K562 (cell line): ENCODE results near the gene SMIM29. TPM values are rescaled to one million over a fixed set of nuclear protein-coding genes. Genes with fewer than 3 reads are reported as not detected.
A peak's percentile ranks its signal among the peaks of the same experiment; 100 is the strongest.

ENCODE experiments used
- ATAC-seq: fragments of 200-7000 bp; cut with Tn5 transposase; 3 replicates; pipeline ENCODE4 v1.9.1; 2020; ENCODE audit warnings: moderate library complexity
- BruUV-seq: library from RNA; stranded (reverse); fragments of 400-500 nt; replicated peaks from 2 replicates; lab custom pipeline; 2021; lab: Mats Ljungman, UMichigan
- CTCF ChIA-PET: fragments of 300-600 bp; formaldehyde crosslinking; extraction: SDS; loops from one replicate; lab custom pipeline; 2021; ENCODE audit warnings: low intra/inter-chr PET ratio; lab: Yijun Ruan, JAX
- POLR2A ChIA-PET: fragments of 300-600, 350-650 bp; sonication (Branson Sonifier 250); formaldehyde crosslinking; extraction: SDS; loops from one replicate; lab custom pipeline; 2021; ENCODE audit warnings: antibody characterized with exemption, inconsistent platforms; lab: Yijun Ruan, JAX
- DNase-seq, 4 experiments: peaks; one replicate each; pipeline versions ENCODE4 v3.0.0 to v3.0.0-alpha.2; 2011 to 2018; ENCODE audit warnings: low spot score in 3 of 4, mixed read lengths in 3 of 4; ENCODE audit errors: extremely low read depth in 1 of 4
- FAIRE-seq: peaks from 2 replicates; lab custom pipeline; 2011; peaks lifted over from hg19 to GRCh38; lab: Jason Lieb, UNC
- H2AFZ ChIP-seq: 2 replicates; pipeline ENCODE4 v1.6.0; 2011; ENCODE audit warnings: low read depth, low read length, control low read depth, inconsistent platforms
- H3K27ac ChIP-seq: fragments of 200-600 bp; 3 replicates; pipeline ENCODE4 v1.8.0; 2011; ENCODE audit warnings: low read depth, mild to moderate bottlenecking, control low read depth, inconsistent platforms, low read length, moderate library complexity, mixed read lengths; ENCODE audit errors: extremely low read depth
- H3K27me3 ChIP-seq, 2 experiments: fragments of 300-600 bp in 1 of 2; 2 replicates in 1 of 2; 3 replicates in 1 of 2; pipeline versions ENCODE4 v1.6.0 to v1.8.0; 2011; ENCODE audit warnings: inconsistent platforms in 2 of 2, low read length in 2 of 2, mild to moderate bottlenecking in 1 of 2, mixed read lengths in 1 of 2, moderate library complexity in 1 of 2; ENCODE audit not compliant: control insufficient read depth in 2 of 2, insufficient read depth in 2 of 2
- H3K36me3 ChIP-seq: fragments of 300-600 bp; 3 replicates; pipeline ENCODE4 v1.8.0; 2011; ENCODE audit warnings: mild to moderate bottlenecking, low read length, inconsistent platforms; ENCODE audit not compliant: control insufficient read depth, insufficient read depth
- H3K4me1 ChIP-seq, 2 experiments: fragments of 200-600 bp in 1 of 2; replicated peaks in 1 of 2; 2 replicates in 1 of 2; 3 replicates in 1 of 2; pipeline versions ENCODE4 v1.5.1 to v1.8.0; 2011; ENCODE audit warnings: inconsistent platforms in 2 of 2, low read length in 2 of 2, mild to moderate bottlenecking in 1 of 2, mixed read lengths in 1 of 2, moderate library complexity in 1 of 2; ENCODE audit not compliant: control insufficient read depth in 2 of 2, insufficient read depth in 2 of 2
- H3K4me2 ChIP-seq: 2 replicates; pipeline ENCODE4 v1.6.1; 2011; ENCODE audit warnings: low read length, control low read depth, inconsistent platforms, mixed read lengths; ENCODE audit not compliant: insufficient read depth
- H3K4me3 ChIP-seq: fragments of 200-600 bp; sonication (generic), shearing (Covaris generic); 2 replicates; pipeline ENCODE4 v1.5.1; 2016; ENCODE audit warnings: control low read depth, inconsistent platforms
- H3K79me2 ChIP-seq: fragments of 200-600 bp; 3 replicates; pipeline ENCODE4 v1.8.0; 2011; ENCODE audit warnings: low read length, inconsistent platforms; ENCODE audit not compliant: control insufficient read depth, insufficient read depth
- H3K9ac ChIP-seq, 2 experiments: 2 replicates each; pipeline versions ENCODE4 v1.6.0 to v1.6.1; 2011; ENCODE audit warnings: low read depth in 2 of 2, low read length in 2 of 2, control low read depth in 1 of 2, inconsistent platforms in 1 of 2, mild to moderate bottlenecking in 1 of 2, mixed read lengths in 1 of 2; ENCODE audit not compliant: insufficient read depth in 1 of 2
- H3K9me1 ChIP-seq: one replicate; pipeline ENCODE4 v1.6.0; 2011; ENCODE audit warnings: inconsistent platforms, mild to moderate bottlenecking, low read length, moderate library complexity; ENCODE audit not compliant: control insufficient read depth, insufficient read depth
- H3K9me3 ChIP-seq: replicated peaks from 2 replicates; pipeline ENCODE4 v1.5.1; 2011; ENCODE audit warnings: low read depth, low read length, inconsistent platforms; ENCODE audit not compliant: control insufficient read depth, insufficient read depth
- H4K20me1 ChIP-seq: replicated peaks from 2 replicates; pipeline ENCODE4 v1.6.1; 2011; ENCODE audit warnings: low read length, inconsistent platforms, mixed read lengths; ENCODE audit not compliant: control insufficient read depth, insufficient read depth
- ATF6 ChIP-seq: sonication (generic); formaldehyde crosslinking; IDR thresholded peaks from 2 replicates; pipeline ENCODE4 v1.4.0; 2020; ENCODE audit warnings: mild to moderate bottlenecking, missing genetic modification reagents
- CBFB ChIP-seq: sonication (generic); formaldehyde crosslinking; IDR thresholded peaks from 2 replicates; pipeline ENCODE4 v1.4.0; 2020; ENCODE audit warnings: mild to moderate bottlenecking, missing genetic modification reagents
- DMBX1 ChIP-seq: fragments of 250-450 bp; sonication (Bioruptor Pico); IDR thresholded peaks from 2 replicates; pipeline ENCODE4 v1.8.0; 2022; ENCODE audit warnings: inconsistent platforms, mild to moderate bottlenecking, moderate library complexity, borderline replicate concordance
- GATAD2A ChIP-seq: fragments of 450-650 bp; IDR thresholded peaks from 2 replicates; pipeline ENCODE4 v1.6.1; 2017
- GTF2F1 ChIP-seq: IDR thresholded peaks from 2 replicates; pipeline ENCODE4 v1.6.1; 2011; ENCODE audit warnings: low read depth, low read length, improper control_type of control experiment
- KDM1A ChIP-seq, 2 experiments: fragments of 450-650 bp; IDR thresholded peaks; 2 replicates each; pipeline ENCODE4 v1.6.1; 2016; ENCODE audit warnings: mild to moderate bottlenecking in 2 of 2
- KDM5B ChIP-seq: fragments of 200-600 bp; sonication (generic); IDR thresholded peaks from 2 replicates; pipeline ENCODE4 v1.6.1; 2012; ENCODE audit warnings: low read depth, mild to moderate bottlenecking, moderate library complexity, low read length, control low read depth, inconsistent platforms; ENCODE audit not compliant: insufficient replicate concordance
- NFE2L1 ChIP-seq: fragments of 450-650 bp; IDR thresholded peaks from 2 replicates; pipeline ENCODE4 v1.6.1; 2016; ENCODE audit warnings: missing genetic modification characterization, low read depth, mild to moderate bottlenecking, missing compliant biosample characterization, moderate library complexity, borderline replicate concordance
- NFYB ChIP-seq: IDR thresholded peaks from 2 replicates; pipeline ENCODE4 v1.6.1; 2011; ENCODE audit warnings: mild to moderate bottlenecking, moderate library complexity; ENCODE audit not compliant: insufficient read length; ENCODE audit errors: extremely low read depth
- WHSC1 ChIP-seq: IDR thresholded peaks from one replicate; pipeline ENCODE4 v1.6.1; 2012; ENCODE audit warnings: low read length, control low read depth, inconsistent platforms
- ZNF445 ChIP-seq: fragments of 250-450 bp; sonication (Bioruptor Pico); IDR thresholded peaks from 2 replicates; pipeline ENCODE4 v1.4.0; 2020; ENCODE audit warnings: low read depth, mild to moderate bottlenecking, moderate library complexity
- ZNF668 ChIP-seq: fragments of 250-450 bp; sonication (Bioruptor Pico); IDR thresholded peaks from 2 replicates; pipeline ENCODE4 v1.8.0; 2022; ENCODE audit warnings: mild to moderate bottlenecking, inconsistent platforms
- WGBS: fragments of 100-300 bp; shearing (Covaris generic); methylation state at CpG from one replicate; pipeline ENCODE4 v1.1.6; 2016; ENCODE audit warnings: low coverage, mixed read lengths; ENCODE audit not compliant: insufficient coverage; ENCODE audit errors: missing lambda C conversion rate; 5-methylcytosine and 5-hydroxymethylcytosine counted together
- in situ Hi-C: fragments of 300-500 bp; cut with MboI; formaldehyde crosslinking; loops from 4 replicates; pipeline ENCODE4 v1.15.0; 2018; ENCODE audit warnings: inconsistent platforms, mixed read lengths
- intact Hi-C: fragments of 100-400 bp; cut with micrococcal nuclease; formaldehyde crosslinking; loops from 2 replicates; pipeline ENCODE4 v1.14.2; 2022
- polyA plus RNA-seq, 8 experiments: library from polyadenylated mRNA; depleted of rRNA in 4 of 8; stranded (reverse) in 5 of 8; unstranded in 3 of 8; fragments of >200 nt; fragmentation: Nextera tagmentation in 2 of 8; fragmentation: Illumina TruSeq in 1 of 8; extraction: Ambion mirVana in 2 of 8; extraction: Trizol in 1 of 8; gene quantifications; 2 replicates each; pipeline versions ENCODE4 v1.2.1 to v1.2.3, GENCODE V29; 2011 to 2014; ENCODE audit warnings: inconsistent platforms in 1 of 8, missing spikeins in 1 of 8
- total RNA-seq, 7 experiments: library from RNA; depleted of rRNA in 6 of 7; stranded (reverse); fragments of >200 nt in 6 of 7; fragmentation: Illumina TruSeq in 2 of 7; extraction: Trizol in 2 of 7; gene quantifications; 2 replicates each; pipeline versions ENCODE4 v1.2.1 to v1.2.3, GENCODE V29; 2011 to 2021; ENCODE audit warnings: low replicate concordance in 1 of 7
- TF ChIP-seq, protein P1 (sequence below): fragments of 250-450 bp; sonication (Bioruptor Pico); IDR thresholded peaks from 2 replicates; pipeline ENCODE4 v1.5.0; 2021
- TF ChIP-seq, protein P2 (sequence below): fragments of 450-650 bp; IDR thresholded peaks from 2 replicates; pipeline ENCODE4 v1.6.1; 2016

SMIM29 gene
- total and polyA plus RNA-seq, 9 of the 15 experiments (the other 6 are each of a cell fraction or from before 2014, with no cell fraction given), result 6.5 to 36.7 (median 20.9) TPM

DNA sequence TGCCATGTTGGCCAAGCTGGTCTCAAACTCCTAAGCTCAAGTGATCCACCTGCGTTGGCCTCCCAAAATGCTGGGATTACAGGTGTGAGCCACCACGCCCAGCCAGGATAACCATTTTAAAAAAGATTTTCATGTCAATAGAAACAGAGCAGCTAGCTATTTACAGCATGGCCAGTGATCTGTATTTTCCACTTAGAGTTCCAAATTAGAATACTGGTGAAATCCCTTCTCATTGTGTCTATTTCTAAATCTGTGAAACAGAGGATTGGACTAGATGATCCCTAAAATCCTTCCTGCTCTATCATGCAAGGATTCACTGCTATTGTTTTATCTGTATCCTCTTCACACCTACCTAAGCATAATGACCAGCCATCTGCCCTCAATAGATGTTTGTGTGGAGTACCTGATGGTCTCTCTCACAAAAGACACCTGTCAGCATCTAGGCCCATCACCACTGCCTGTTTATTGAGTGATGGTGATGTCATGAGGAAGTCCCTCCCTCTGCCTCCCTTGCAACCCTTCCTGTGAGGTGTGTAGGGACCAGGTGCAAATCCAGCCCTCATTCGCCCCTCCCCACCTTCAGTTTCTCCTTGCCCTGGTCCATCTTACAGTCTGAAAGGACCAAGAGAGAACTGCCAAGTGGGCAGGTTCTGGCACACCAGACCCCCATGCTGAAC lies 26.5 kb upstream of the SMIM29 start (continued):
- TF ChIP-seq NFE2L1 (tag) (no peak), WHSC1 (peak; percentile 18), KDM1A (IDR thresholded peaks at IDR 0.05) (0 out of 4 replicates have a peak, but pooled peaks of 1 of the 2 experiments have one; percentile 18), CBFB (CRISPR knock-in tag) (no peak), GATAD2A (no peak)
- TF ChIP-seq, protein P1, sequence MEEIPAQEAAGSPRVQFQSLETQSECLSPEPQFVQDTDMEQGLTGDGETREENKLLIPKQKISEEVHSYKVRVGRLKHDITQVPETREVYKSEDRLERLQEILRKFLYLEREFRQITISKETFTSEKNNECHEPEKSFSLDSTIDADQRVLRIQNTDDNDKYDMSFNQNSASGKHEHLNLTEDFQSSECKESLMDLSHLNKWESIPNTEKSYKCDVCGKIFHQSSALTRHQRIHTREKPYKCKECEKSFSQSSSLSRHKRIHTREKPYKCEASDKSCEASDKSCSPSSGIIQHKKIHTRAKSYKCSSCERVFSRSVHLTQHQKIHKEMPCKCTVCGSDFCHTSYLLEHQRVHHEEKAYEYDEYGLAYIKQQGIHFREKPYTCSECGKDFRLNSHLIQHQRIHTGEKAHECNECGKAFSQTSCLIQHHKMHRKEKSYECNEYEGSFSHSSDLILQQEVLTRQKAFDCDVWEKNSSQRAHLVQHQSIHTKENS (CRISPR knock-in tag), result no peak
- TF ChIP-seq, protein P2, sequence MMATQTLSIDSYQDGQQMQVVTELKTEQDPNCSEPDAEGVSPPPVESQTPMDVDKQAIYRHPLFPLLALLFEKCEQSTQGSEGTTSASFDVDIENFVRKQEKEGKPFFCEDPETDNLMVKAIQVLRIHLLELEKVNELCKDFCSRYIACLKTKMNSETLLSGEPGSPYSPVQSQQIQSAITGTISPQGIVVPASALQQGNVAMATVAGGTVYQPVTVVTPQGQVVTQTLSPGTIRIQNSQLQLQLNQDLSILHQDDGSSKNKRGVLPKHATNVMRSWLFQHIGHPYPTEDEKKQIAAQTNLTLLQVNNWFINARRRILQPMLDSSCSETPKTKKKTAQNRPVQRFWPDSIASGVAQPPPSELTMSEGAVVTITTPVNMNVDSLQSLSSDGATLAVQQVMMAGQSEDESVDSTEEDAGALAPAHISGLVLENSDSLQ, result 0 out of 2 replicates have a peak, but pooled peaks have one; percentile 36

DNA sequence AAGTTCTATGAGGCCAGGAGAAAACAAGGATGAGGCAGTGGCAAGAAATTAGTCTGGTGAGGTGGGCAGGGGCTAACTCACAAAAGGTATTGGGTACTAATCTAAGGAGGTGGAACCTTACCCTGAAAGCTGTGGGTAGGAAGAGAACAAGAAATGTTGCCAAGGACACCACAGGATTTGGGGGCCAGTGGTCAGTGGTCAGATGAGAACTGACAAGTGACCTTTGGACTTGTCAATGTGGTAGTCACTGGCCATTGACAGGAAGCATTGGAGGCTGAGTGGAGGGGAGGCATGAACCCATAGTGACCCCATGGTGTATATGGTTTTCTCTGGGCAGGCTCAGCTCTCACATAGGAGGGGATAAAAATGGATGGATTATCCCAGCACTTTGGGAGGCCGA lies 25.3 kb upstream of the SMIM29 start:
- peak overlapping the region in 1 of 2 experiments; percentile 68; a peak in 2 of 4 replicates for H3K9ac ChIP-seq
- H3K27me3 ChIP-seq, result no peaks in the 10 kb centered on the region
- no peaks in the 10 kb centered on the region for H3K9me1 ChIP-seq
- peak overlapping the region; percentile 91 for H3K27ac ChIP-seq
- H3K36me3 ChIP-seq, result peaks cover 20% of the 10 kb centered on the region; the same call in 2 of the 3 replicates
- POLR2A ChIA-PET, result interaction anchor here (0.6 to 2.4 kb wide), 2 partner anchors 8 to 286 kb away, joined by 3 to 14 read pairs; no protein-coding TSS in a partner anchor
- CTCF ChIA-PET, result no interaction called here
- H3K4me1 ChIP-seq, result peaks cover 39 to 63% of the 10 kb centered on the region in 2 experiments
- H3K79me2 ChIP-seq, result peaks cover 7% of the 10 kb centered on the region; the same call in 1 of the 3 replicates
- in situ Hi-C loops, result no loop called here
- ATAC-seq (no peak), FAIRE-seq (no peak), DNase-seq (peak in 3 of 4 experiments; percentile 7 to 45 (median 8))
- 89% methylated on average over 1 of the region's 1 CpG for WGBS
- no peaks in the 10 kb centered on the region for H4K20me1 ChIP-seq
- peak overlapping the region; percentile 82 for H3K4me2 ChIP-seq
- intact Hi-C loops, result loop anchor here (10.0 kb wide), 1 partner anchor 121 kb away; the partner anchor contains the start of gene NUDT3
- H3K9me3 ChIP-seq, result peaks cover 3% of the 10 kb centered on the region
- H3K4me3 ChIP-seq, result no peak overlapping the region
- H2AFZ ChIP-seq, result 0 out of 2 replicates have a peak overlapping the region, but pooled peaks have one; percentile 24
- no TSS peak for BruUV-seq
- peak; percentile 40; the same call in 1 of the 2 replicates for TF ChIP-seq ZNF668 (CRISPR knock-in tag)
- no peak for TF ChIP-seq NFYB
- peak; percentile 46; the same call in 1 of the 2 replicates for TF ChIP-seq DMBX1 (CRISPR knock-in tag)
- TF ChIP-seq KDM5B, result peak; percentile 4
- TF ChIP-seq ZNF445 (CRISPR knock-in tag), result no peak
- 0 out of 2 replicates have a peak, but pooled peaks have one; percentile 37 for TF ChIP-seq ATF6 (CRISPR knock-in tag)
- no peak for TF ChIP-seq GTF2F1
